IPS-NIHi7 (cell line): Measurements from ENCODE around the gene DTWD1.
"Not testable (repeated sequence)": the region's sequence is repeated elsewhere in the genome, so short reads cannot be mapped to it uniquely, and the experiment has no call there.

Source experiments
- DNase-seq: peaks from one replicate; pipeline ENCODE4 v3.0.0; 2012; ENCODE audit warnings: mixed read lengths; ENCODE audit errors: extremely low spot score

The DTWD1 gene, protein sequence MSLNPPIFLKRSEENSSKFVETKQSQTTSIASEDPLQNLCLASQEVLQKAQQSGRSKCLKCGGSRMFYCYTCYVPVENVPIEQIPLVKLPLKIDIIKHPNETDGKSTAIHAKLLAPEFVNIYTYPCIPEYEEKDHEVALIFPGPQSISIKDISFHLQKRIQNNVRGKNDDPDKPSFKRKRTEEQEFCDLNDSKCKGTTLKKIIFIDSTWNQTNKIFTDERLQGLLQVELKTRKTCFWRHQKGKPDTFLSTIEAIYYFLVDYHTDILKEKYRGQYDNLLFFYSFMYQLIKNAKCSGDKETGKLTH

DNA sequence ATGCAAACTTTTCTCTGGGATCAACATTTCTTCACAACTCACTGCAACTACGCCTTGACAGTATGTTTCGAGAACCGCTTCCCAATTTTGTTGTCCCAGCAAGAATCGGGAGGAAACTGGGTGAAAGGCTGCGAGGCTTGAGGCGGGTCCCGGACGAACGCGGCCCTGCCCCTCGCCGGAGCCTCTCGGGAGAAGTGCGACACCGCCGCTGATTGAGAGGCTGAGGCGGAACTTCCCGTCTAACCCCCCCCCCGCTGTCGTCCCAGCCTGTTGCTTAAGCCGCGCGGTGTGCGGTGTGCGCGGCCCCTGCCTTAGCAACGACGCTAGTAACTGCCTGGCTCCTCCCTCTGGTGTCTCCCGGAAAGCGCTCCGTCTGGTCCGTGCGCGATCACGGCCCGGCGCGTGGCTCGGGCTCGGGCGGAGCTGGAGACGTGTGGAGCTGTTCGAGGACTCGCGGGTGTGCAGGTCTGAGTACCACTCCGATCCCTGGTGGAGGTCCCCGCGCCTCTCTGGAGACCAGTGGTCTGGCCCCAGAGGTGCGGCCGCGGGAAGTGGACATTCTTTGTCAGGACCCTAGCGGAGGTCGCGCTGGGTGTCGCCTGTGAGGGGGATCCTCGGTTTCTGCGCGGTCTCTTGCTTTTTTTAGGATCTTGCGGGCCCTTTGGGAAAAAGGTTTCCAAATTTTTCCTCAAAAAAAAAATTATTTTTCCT lies at the start of gene DTWD1, which contains the start of gene FAM227B:
Gene DTWD1 (plus strand): TSS at position 391 of the 711 bp plus-strand sequence. CDS start 4,120 bp downstream, outside the sequence.
Gene FAM227B (minus strand): TSS at position 161 of the 711 bp plus-strand sequence. CDS start 5,647 bp downstream, outside the sequence.
- peak; percentile 96 for DNase-seq

DNA sequence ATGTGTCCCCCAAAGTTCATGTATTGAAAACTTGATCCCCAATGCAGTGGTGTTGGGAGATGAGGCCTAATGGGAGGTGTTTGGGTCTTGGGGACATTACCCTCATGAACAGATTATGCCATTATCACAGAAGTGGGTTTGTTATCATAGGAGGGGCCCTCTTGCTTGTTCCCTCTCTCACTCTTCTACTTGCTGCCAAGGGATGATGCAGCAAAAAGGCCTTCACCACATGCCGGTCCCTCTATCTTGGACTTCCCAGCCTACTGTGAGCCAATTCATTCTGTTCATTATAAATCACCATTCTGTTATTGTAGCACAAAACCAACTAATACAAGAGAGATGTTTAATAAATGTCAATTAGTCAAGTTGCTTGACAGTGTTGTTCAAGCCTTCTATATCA lies 47.4 kb upstream of the DTWD1 start:
- DNase-seq, result no peak

GRCh38 chr15:49589030-49589429 lies 31.8 kb upstream of the DTWD1 start:
- no peak for DNase-seq

DNA sequence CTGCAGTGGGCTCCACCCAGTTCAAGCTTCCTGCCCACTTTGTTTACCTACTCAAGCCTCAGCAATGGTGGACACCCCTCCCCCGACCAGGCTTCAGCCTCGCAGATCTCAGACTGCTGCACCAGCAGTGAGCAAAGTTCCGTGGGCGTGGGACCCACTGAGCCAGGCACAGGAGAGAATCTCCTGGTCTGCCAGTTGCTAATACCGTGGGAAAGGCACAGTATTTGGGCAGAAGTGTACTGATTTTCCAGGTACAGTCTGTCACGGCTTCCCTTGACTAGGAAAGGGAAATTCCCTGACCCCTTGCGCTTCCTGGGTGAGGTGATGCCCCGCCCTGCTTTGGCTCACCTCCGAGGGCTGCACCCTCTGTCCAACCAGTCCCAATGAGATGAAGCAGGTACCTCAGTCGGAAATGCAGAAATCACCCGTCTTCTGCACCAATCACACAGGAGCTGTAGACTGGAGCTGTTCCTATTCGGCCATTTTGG lies 28.0 kb upstream of the DTWD1 start:
- not testable (repeated sequence) for DNase-seq

GRCh38 chr15:49604625-49605409 lies 16.0 kb upstream of the DTWD1 start:
- no peak for DNase-seq

GRCh38 chr15:49605588-49605987 lies 15.3 kb upstream of the DTWD1 start:
- no peak for DNase-seq

DNA sequence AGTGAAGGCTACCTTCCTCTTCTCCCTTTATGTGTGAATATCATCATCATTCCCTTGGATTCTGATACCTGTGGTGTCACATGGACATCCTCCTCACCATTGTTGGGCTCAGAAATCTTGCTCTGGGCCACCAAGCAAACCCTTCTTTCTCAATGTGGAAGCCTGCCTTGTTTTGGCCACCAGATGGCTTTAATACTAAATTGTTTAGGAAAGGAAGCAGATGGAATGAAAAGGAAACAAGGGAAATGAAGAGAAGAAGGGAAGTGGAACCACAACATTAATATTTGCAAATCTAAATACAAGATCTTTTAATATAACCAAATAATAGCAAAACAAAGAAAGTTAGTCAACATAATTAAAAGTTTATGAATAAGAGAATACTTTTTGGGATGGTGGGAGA lies 14.3 kb upstream of the DTWD1 start:
- DNase-seq, result no peak

- DNase-seq, result no peak
Observed at GRCh38 chr15:49610157-49610918, 10.5 kb upstream of the DTWD1 start.

GRCh38 chr15:49612240-49612639 lies 8.6 kb upstream of the DTWD1 start:
- DNase-seq, result not testable (repeated sequence)

DNA sequence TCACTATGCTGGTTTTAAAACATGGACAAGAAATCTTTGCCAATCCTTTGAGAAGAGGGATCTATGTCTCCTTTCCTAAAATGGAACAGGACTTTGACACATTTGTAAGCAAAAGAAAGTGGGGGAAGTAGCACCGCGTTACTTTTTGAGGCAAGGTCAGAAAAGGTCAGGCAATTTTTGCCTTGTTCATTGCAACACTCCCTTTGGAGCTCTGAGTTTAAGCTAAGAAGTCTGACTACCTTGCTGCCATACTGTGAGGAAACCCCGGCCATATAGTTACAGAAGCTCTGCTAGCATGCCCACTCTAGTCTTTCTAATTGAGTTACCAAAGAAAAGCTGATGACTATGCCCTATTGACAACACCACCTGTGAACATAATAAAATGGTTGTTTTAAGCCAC lies 1.6 kb upstream of the DTWD1 start:
- no peak for DNase-seq

GRCh38 chr15:49620199-49620598 lies 649 bp upstream of the DTWD1 start:
- no peak for DNase-seq

GRCh38 chr15:49621401-49621811 lies 558 bp downstream of the DTWD1 start:
- no peak for DNase-seq

GRCh38 chr15:49621887-49622286 lies 1.0 kb downstream of the DTWD1 start:
- no peak for DNase-seq

GRCh38 chr15:49622561-49622960 lies 1.7 kb downstream of the DTWD1 start:
- DNase-seq, result peak; percentile 18

- DNase-seq, result no peak
Observed at GRCh38 chr15:49624056-49624455, 3.2 kb downstream of the DTWD1 start.

DNA sequence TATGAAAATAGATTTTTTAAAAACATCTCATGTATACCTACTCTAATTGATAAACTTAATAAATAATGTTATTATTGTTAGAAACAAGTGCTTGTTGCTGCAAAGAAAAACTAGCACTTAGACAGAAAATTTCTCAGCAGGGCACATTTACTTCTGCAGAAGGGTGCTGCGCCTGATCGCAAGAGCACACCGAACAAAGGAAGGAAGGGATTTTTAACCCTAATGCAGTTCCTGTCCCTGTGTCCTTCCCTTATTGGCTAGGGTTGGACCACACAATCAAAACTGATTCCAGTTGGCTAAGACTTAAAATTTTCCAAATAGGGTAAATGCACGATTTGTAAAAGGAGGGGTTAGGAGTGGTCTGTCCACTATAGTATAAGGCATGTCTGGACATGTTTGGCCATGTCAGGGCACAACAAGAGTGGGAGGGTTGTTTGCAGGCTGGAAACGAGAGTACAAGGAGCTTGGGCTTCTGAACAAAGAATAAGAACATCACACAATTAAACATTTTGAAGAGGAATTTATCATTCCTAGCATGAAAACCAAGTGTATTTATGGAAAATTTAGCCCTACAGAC lies 4.7 kb downstream of the DTWD1 start:
- DNase-seq, result no peak

DNA sequence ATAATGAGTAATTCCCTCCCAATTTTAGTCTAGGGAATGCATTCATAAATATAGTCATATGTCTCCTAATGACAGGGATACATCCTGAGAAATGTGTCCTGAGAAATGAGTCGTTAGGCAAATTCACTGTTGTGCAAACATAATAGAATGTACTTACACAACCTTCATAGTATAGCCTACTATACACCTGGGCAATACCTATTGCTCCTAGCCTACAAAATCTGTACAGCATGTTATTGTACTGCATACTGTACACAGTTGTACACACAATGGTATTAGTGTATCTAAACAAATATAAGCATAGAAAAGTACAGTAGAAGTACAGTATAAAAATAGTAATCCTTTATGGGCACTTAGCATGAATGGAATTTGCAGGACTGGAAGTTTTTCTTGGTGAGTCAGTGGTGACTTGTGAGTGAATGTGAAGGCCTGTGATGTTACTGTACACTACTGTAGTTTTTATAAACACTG lies 6.6 kb downstream of the DTWD1 start:
- no peak for DNase-seq

DNA sequence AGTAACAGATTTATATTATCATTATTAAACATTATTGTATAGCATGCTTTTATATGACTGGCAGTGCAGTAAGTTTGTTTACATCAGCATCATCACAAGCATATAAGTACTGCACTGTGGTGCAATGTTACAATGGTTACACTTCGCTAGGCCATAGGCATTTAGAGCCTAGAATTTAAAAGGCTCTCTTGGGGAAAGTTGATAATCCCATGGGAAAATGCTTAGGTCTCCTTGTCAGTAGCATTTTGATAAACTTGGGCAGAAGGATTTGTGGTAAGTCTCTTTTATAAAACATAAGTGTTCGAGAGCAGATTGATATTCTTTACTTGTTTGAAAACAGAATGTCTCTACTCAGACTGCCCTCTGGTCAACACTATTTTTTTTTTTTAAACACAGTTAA lies 7.5 kb downstream of the DTWD1 start:
- DNase-seq, result no peak

DNA sequence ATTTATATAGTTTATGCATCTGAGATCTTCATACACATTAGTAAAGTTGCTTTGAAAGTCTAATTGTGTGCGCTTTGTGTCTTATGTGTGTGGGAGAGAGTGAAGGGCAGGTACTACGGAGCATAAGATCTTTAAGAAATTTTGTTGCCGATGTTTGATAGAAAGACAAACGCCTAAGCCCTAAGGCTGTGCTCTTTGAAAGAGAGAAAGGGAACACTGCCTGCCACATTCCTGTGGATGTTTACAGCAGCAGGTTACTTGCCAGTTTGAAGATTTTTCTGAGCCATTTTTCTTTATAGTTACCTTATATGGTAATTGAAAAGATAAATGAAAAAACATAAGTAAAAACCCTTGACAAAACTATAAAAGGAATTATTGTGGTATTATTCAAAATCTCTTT lies 17.0 kb downstream of the DTWD1 start:
- DNase-seq, result no peak

- DNase-seq, result peak; percentile 19
Observed at GRCh38 chr15:49644364-49644794, 23.5 kb downstream of the DTWD1 start.

DNA sequence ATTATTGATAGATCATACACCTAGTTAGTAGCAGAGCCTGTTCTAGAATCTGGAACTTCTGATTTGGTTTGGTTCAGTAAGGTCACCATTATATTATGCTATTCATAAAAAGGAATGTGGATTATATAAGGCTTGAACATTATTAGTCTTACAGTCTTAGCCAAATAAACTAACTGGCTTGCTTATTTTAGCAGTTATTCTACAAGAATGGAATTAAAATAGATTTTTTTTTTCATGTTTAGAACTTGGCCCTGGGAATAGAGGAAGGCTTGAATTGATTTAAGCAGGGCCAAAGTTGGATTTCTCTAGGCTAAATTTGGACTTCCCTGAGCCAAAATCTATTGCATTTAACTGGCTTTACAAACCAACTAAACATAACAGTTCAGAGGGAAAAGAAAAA lies 24.4 kb downstream of the DTWD1 start:
- DNase-seq, result no peak
